AG04450 (cell line): ENCODE measurements around the gene CHRNA7. TPM values are rescaled to one million over a fixed set of nuclear protein-coding genes. Genes with fewer than 3 reads are reported as not detected.

Experiments
- CTCF ChIA-PET: fragments of 300-600, 350-600 bp; formaldehyde crosslinking; extraction: SDS; loops from one replicate; lab custom pipeline; 2022; ENCODE audit warnings: antibody characterized with exemption, inconsistent platforms; lab: Charles Lee
- POLR2A ChIA-PET: fragments of 350-600 bp; formaldehyde crosslinking; extraction: SDS; loops from one replicate; lab custom pipeline; 2021; ENCODE audit warnings: antibody characterized with exemption, inconsistent platforms; lab: Yijun Ruan, JAX
- DNase-seq: peaks from one replicate; pipeline ENCODE4 v3.0.0-alpha.2; 2011; ENCODE audit warnings: low read depth, low spot score
- H3K27ac ChIP-seq: one replicate; pipeline ENCODE4 v1.5.1; 2012; ENCODE audit warnings: low read depth, low read length, control low read depth
- H3K27me3 ChIP-seq: one replicate; pipeline ENCODE4 v1.6.0; 2012; ENCODE audit warnings: low read length; ENCODE audit not compliant: control insufficient read depth, insufficient read depth
- H3K4me3 ChIP-seq: 2 replicates; pipeline ENCODE4 v1.5.1; 2011; ENCODE audit warnings: mild to moderate bottlenecking, low read depth, low read length, control low read depth
- H3K9me3 ChIP-seq: 2 replicates; pipeline ENCODE4 v1.5.1; 2012; ENCODE audit warnings: low read length; ENCODE audit not compliant: control insufficient read depth, insufficient read depth
- polyA plus RNA-seq: library from polyadenylated mRNA; depleted of rRNA; stranded (reverse); fragments of >200 nt; gene quantifications from 2 replicates; pipeline ENCODE4 v1.2.3, GENCODE V29; 2011
- TF ChIP-seq, protein P1 (sequence below): IDR thresholded peaks from 2 replicates; pipeline ENCODE4 v1.5.1; 2011; ENCODE audit warnings: low read depth, low read length, control low read depth, inconsistent platforms

The CHRNA7 gene
- polyA plus RNA-seq, 1 experiment, result 0.27 TPM

DNA sequence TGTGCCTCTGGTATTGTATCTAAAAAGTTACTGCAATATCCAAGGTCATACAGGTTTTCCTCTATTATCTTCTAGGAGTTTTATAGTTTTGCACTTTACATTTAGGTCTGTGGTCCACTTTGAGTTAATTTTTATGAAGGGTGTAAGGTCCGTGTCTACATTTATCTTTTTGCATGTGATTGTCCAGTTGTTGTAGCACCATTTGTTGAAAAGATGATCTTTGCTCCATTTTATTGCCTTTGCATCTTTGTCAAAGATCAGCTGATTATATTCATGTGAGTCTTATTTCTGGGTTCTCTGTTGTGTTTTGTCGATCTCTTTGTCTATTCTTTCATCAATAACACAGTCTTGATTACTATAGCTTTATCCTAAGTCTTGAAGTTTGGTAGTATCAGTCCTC is 6.7 kb downstream of the CHRNA7 start:
- TF ChIP-seq, protein P1, sequence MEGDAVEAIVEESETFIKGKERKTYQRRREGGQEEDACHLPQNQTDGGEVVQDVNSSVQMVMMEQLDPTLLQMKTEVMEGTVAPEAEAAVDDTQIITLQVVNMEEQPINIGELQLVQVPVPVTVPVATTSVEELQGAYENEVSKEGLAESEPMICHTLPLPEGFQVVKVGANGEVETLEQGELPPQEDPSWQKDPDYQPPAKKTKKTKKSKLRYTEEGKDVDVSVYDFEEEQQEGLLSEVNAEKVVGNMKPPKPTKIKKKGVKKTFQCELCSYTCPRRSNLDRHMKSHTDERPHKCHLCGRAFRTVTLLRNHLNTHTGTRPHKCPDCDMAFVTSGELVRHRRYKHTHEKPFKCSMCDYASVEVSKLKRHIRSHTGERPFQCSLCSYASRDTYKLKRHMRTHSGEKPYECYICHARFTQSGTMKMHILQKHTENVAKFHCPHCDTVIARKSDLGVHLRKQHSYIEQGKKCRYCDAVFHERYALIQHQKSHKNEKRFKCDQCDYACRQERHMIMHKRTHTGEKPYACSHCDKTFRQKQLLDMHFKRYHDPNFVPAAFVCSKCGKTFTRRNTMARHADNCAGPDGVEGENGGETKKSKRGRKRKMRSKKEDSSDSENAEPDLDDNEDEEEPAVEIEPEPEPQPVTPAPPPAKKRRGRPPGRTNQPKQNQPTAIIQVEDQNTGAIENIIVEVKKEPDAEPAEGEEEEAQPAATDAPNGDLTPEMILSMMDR, result no peak
- Histone ChIP-seq H3K9me3 (no peaks in the 10 kb centered on the region), H3K4me3 (no peak overlapping the region), H3K27ac (no peak overlapping the region), H3K27me3 (peaks cover 6% of the 10 kb centered on the region)
- DNase-seq, result no peak
- CTCF ChIA-PET, result no interaction called here
- POLR2A ChIA-PET, result no interaction called here

GRCh38 chr15:32041294-32041693 is 11.0 kb downstream of the CHRNA7 start:
- Histone ChIP-seq H3K27me3 (no peaks in the 10 kb centered on the region), H3K4me3 (no peak overlapping the region), H3K27ac (no peak overlapping the region), H3K9me3 (no peaks in the 10 kb centered on the region)
- POLR2A ChIA-PET, result no interaction called here
- CTCF ChIA-PET, result no interaction called here
- DNase-seq, result no peak
- TF ChIP-seq, protein P1, result no peak

DNA sequence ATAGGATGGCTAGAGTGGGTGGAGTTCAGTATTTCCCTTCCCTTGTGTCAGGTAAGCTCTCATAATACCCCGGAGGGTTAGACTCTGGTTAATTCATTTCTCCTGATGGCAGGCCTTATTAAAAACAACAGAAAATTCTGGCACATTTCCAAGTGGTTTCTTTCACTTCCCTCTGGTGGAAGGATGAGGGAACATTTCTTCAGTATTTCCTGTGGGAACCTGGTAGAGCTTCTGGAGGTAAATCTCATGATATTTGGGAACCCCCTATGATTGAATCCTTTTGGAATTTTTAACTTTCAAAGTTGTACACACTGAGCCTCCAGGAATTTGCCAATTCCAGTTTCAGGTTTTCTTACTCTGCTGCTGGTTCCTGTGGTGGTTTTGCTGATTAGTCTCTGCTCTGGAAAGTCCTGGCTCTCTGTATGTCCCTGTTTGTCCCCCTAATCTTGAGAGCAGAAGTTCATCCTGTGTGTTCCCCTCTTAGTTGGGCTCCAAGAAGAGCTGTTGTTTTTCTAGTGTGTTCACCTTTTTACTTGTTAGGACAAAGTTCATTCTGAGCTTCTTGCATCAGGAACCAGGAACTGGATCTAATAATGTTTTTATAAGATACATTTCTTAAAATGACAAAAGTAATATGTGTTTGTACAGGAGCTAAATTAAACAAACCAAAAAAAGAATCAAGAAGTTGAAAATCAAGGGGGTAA is 12.1 kb downstream of the CHRNA7 start:
- Histone ChIP-seq H3K9me3 (no peaks in the 10 kb centered on the region), H3K27ac (no peak overlapping the region), H3K27me3 (no peaks in the 10 kb centered on the region), H3K4me3 (no peak overlapping the region)
- DNase-seq, result no peak
- TF ChIP-seq, protein P1, result no peak
- ChIA-PET POLR2A (no interaction called here), CTCF (no interaction called here)

- Histone ChIP-seq H3K27me3 (no peaks in the 10 kb centered on the region), H3K4me3 (no peak overlapping the region), H3K27ac (no peak overlapping the region), H3K9me3 (peaks cover 4% of the 10 kb centered on the region; the same call in 1 of the 2 replicates)
- ChIA-PET CTCF (no interaction called here), POLR2A (no interaction called here)
- TF ChIP-seq, protein P1, result no peak
- no peak for DNase-seq
These were observed 23.4 kb downstream of the CHRNA7 start for GRCh38 chr15:32053719-32054118.

DNA sequence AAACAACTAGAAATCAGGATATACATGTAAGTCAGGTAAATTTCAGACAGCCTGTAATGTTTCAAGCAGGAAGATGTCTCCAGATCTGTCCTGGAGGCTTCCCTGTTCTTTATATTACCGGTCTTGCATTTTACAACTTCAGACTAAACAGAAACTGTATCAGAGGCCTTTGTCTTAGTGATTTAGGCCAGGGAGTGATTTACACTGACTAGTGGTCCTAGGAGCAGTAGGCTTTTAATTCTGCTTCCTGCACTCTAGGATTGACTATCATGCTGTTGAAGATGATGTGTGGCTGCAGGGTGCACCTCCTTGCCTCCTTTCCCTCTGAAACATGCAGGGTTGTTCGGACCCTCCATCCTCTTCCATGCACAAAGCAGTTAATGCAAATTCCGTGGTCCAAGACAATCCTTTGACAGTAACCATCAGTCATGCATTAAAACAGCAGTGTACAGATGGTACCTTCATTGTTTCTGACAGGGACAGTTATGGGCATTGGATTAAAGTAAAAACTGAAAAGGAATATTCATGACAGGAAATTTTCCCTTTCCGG is 27.6 kb downstream of the CHRNA7 start:
- Histone ChIP-seq H3K9me3 (no peaks in the 10 kb centered on the region), H3K27ac (no peak overlapping the region), H3K27me3 (no peaks in the 10 kb centered on the region), H3K4me3 (no peak overlapping the region)
- ChIA-PET POLR2A (no interaction called here), CTCF (no interaction called here)
- TF ChIP-seq, protein P1, result no peak
- no peak for DNase-seq
